Smooth muscle cell (in vitro differentiated cells): ENCODE measurements around the gene ZDHHC14. TPM values are rescaled to one million over a fixed set of nuclear protein-coding genes. Genes with fewer than 3 reads are reported as not detected.

Experiments
- DNase-seq: peaks from one replicate; lab custom pipeline; 2025; ENCODE audit not compliant: unreplicated experiment; lab: John Stamatoyannopoulos, UW
- H2AFZ ChIP-seq: fragments of 200-600 bp; sonication (generic); 2 replicates; pipeline ENCODE4 v1.6.0; 2016; ENCODE audit warnings: antibody characterized with exemption, low read depth, mild to moderate bottlenecking
- H3F3A ChIP-seq: fragments of 200-600 bp; sonication (generic); 2 replicates; pipeline ENCODE4 v1.6.0; 2017; ENCODE audit warnings: antibody characterized with exemption, low read depth
- H3K27ac ChIP-seq: fragments of 200-600 bp; sonication (generic); 2 replicates; pipeline ENCODE4 v1.5.1; 2016; ENCODE audit warnings: low read depth, mild to moderate bottlenecking
- H3K27me3 ChIP-seq: fragments of 200-600 bp; sonication (generic); 2 replicates; pipeline ENCODE4 v1.6.1; 2016; ENCODE audit warnings: low read depth, mild to moderate bottlenecking
- H3K36me3 ChIP-seq: fragments of 200-600 bp; sonication (generic); 2 replicates; pipeline ENCODE4 v1.5.1; 2016; ENCODE audit warnings: low read depth
- H3K4me1 ChIP-seq: fragments of 200-600 bp; sonication (generic); 2 replicates; pipeline ENCODE4 v1.5.1; 2016; ENCODE audit warnings: low read depth
- H3K4me2 ChIP-seq: fragments of 200-600 bp; sonication (generic); 2 replicates; pipeline ENCODE4 v1.6.0; 2016; ENCODE audit warnings: mild to moderate bottlenecking
- H3K4me3 ChIP-seq: fragments of 200-600 bp; sonication (generic); 2 replicates; pipeline ENCODE4 v1.5.1; 2016; ENCODE audit warnings: mild to moderate bottlenecking
- H3K79me2 ChIP-seq: fragments of 200-600 bp; sonication (generic); 2 replicates; pipeline ENCODE4 v1.6.0; 2016; ENCODE audit warnings: low read depth, mild to moderate bottlenecking
- H3K9ac ChIP-seq: fragments of 200-600 bp; sonication (generic); 2 replicates; pipeline ENCODE4 v1.6.0; 2016; ENCODE audit warnings: low read depth
- H3K9me3 ChIP-seq: fragments of 200-600 bp; sonication (generic); replicated peaks from 2 replicates; pipeline ENCODE4 v1.5.1; 2016; ENCODE audit warnings: low read depth
- H4K20me1 ChIP-seq: fragments of 200-600 bp; sonication (generic); 2 replicates; pipeline ENCODE4 v1.6.0; 2016; ENCODE audit warnings: low read depth
- CTCF ChIP-seq: fragments of 200-600 bp; sonication (generic); IDR thresholded peaks from 2 replicates; pipeline ENCODE4 v1.5.1; 2017; ENCODE audit warnings: borderline replicate concordance, mild to moderate bottlenecking, antibody characterized with exemption; ENCODE audit not compliant: insufficient read depth, poor library complexity, severe bottlenecking
- WGBS: methylation state at CpG from one replicate; pipeline ENCODE4 v1.1.7; 2016; ENCODE audit warnings: low lambda C conversion rate; 5-methylcytosine and 5-hydroxymethylcytosine counted together
- polyA plus RNA-seq: library from polyadenylated mRNA; unstranded; fragments of >200 nt; fragmentation: Nextera tagmentation; extraction: Ambion mirVana; gene quantifications from 2 replicates; pipeline ENCODE4 v1.2.1, GENCODE V29; 2016
- total RNA-seq: library from RNA; depleted of rRNA; stranded (reverse); fragments of >200 nt; gene quantifications from 2 replicates; pipeline ENCODE4 v1.2.3, GENCODE V29; 2014

The ZDHHC14 gene
- total and polyA plus RNA-seq, 2 experiments from 2014 or later, result 1.3 to 1.6 TPM

- H3K4me2 ChIP-seq, result no peak overlapping the region
- no peak overlapping the region for H3K4me3 ChIP-seq
- H3K36me3 ChIP-seq, result no peaks in the 10 kb centered on the region
- H3K27ac ChIP-seq, result no peak overlapping the region
- no peaks in the 10 kb centered on the region for H3K27me3 ChIP-seq
- no peak for DNase-seq
- no peak overlapping the region for H2AFZ ChIP-seq
- WGBS, result 95% methylated on average over 16 of the region's 16 CpGs
- no peaks in the 10 kb centered on the region for H3K9me3 ChIP-seq
- H3K79me2 ChIP-seq, result no peaks in the 10 kb centered on the region
- H3K9ac ChIP-seq, result no peak overlapping the region
- no peaks in the 10 kb centered on the region for H3K4me1 ChIP-seq
- TF ChIP-seq CTCF, result no peak
- H3F3A ChIP-seq, result no peaks in the 10 kb centered on the region
- no peaks in the 10 kb centered on the region for H4K20me1 ChIP-seq
These were observed 130.8 kb downstream of the ZDHHC14 start for GRCh38 chr6:157511682-157512381.

GRCh38 chr6:157512382-157512682, 131.3 kb downstream of the ZDHHC14 start:
- Histone ChIP-seq H3K9me3 (no peaks in the 10 kb centered on the region), H3K9ac (no peak overlapping the region), H3K4me3 (no peak overlapping the region), H3K36me3 (no peaks in the 10 kb centered on the region), H3K27ac (no peak overlapping the region), H3K4me1 (no peaks in the 10 kb centered on the region), H2AFZ (no peak overlapping the region), H3K79me2 (no peaks in the 10 kb centered on the region), H3F3A (no peaks in the 10 kb centered on the region), H3K27me3 (no peaks in the 10 kb centered on the region), H3K4me2 (no peak overlapping the region), H4K20me1 (no peaks in the 10 kb centered on the region)
- 73% methylated on average over 5 of the region's 5 CpGs for WGBS
- TF ChIP-seq CTCF, result no peak
- no peak for DNase-seq

GRCh38 chr6:157513004-157513603, 132.1 kb downstream of the ZDHHC14 start:
- Histone ChIP-seq H3K4me2 (no peak overlapping the region), H3K27ac (no peak overlapping the region), H4K20me1 (no peaks in the 10 kb centered on the region), H3K9me3 (no peaks in the 10 kb centered on the region), H3K4me3 (no peak overlapping the region), H3K79me2 (no peaks in the 10 kb centered on the region), H3K27me3 (no peaks in the 10 kb centered on the region), H3K36me3 (no peaks in the 10 kb centered on the region), H2AFZ (no peak overlapping the region), H3K9ac (no peak overlapping the region), H3K4me1 (no peaks in the 10 kb centered on the region), H3F3A (no peaks in the 10 kb centered on the region)
- no peak for TF ChIP-seq CTCF
- DNase-seq, result no peak
- WGBS, result 80% methylated on average over 9 of the region's 9 CpGs
